CD8-positive, alpha-beta memory T cell (primary cell): ENCODE results near the gene KLHDC8B. TPM values are rescaled to one million over a fixed set of nuclear protein-coding genes. Genes with fewer than 3 reads are reported as not detected.

ENCODE experiments used
- CTCF ChIA-PET: fragments of 350-600 bp; sonication (Branson Sonifier 250); formaldehyde crosslinking; loops from one replicate; lab custom pipeline; 2021; ENCODE audit warnings: antibody characterized with exemption; lab: Charles Lee
- POLR2A ChIA-PET: fragments of 350-600 bp; sonication (Branson Sonifier 250); formaldehyde crosslinking; loops from one replicate; lab custom pipeline; 2021; ENCODE audit warnings: antibody characterized with exemption; lab: Charles Lee
- DNase-seq, 5 donors: peaks; one replicate each; pipeline versions ENCODE4 v3.0.0 to v3.0.0-alpha.2; 2020 to 2022; ENCODE audit warnings: mixed read lengths in 1 of 5
- H3K27ac ChIP-seq: one replicate; pipeline ENCODE4 v1.7.0; 2013; ENCODE audit warnings: low read depth, mild to moderate bottlenecking, low read length, moderate library complexity
- H3K27me3 ChIP-seq: 2 replicates; pipeline ENCODE4 v1.7.0; 2013; ENCODE audit warnings: low read length, mild to moderate bottlenecking; ENCODE audit not compliant: insufficient read depth, poor library complexity, severe bottlenecking
- H3K36me3 ChIP-seq: 2 replicates; pipeline ENCODE4 v1.7.0; 2013; ENCODE audit warnings: mild to moderate bottlenecking, low read length, moderate library complexity; ENCODE audit not compliant: insufficient read depth
- H3K4me1 ChIP-seq: 2 replicates; pipeline ENCODE4 v1.7.0; 2013; ENCODE audit warnings: mild to moderate bottlenecking, low read length, moderate library complexity; ENCODE audit not compliant: insufficient read depth
- H3K4me3 ChIP-seq: 2 replicates; pipeline ENCODE4 v1.7.0; 2013; ENCODE audit warnings: mild to moderate bottlenecking, low read length
- H3K9me3 ChIP-seq: 2 replicates; pipeline ENCODE4 v1.7.0; 2013; ENCODE audit warnings: mild to moderate bottlenecking, low read length
- H3K27ac Mint-ChIP-seq, 8 donors: one replicate each; pipeline ENCODE4 v1.8.0; 2020 to 2021; ENCODE audit warnings: mixed read lengths in 8 of 8, mild to moderate bottlenecking in 6 of 8, inconsistent platforms in 3 of 8, moderate library complexity in 3 of 8
- H3K27me3 Mint-ChIP-seq, 2 donors: one replicate each; pipeline ENCODE4 v1.8.0; 2020 to 2021; ENCODE audit warnings: mixed read lengths in 2 of 2, mild to moderate bottlenecking in 1 of 2, moderate library complexity in 1 of 2
- H3K36me3 Mint-ChIP-seq, 3 donors: one replicate each; pipeline ENCODE4 v1.8.0; 2020 to 2021; ENCODE audit warnings: mixed read lengths in 3 of 3, inconsistent platforms in 1 of 3, mild to moderate bottlenecking in 1 of 3
- H3K4me1 Mint-ChIP-seq, 3 donors: one replicate each; pipeline ENCODE4 v1.8.0; 2020 to 2021; ENCODE audit warnings: mixed read lengths in 3 of 3, inconsistent platforms in 1 of 3, mild to moderate bottlenecking in 1 of 3
- H3K4me3 Mint-ChIP-seq, 7 donors: one replicate each; pipeline ENCODE4 v1.8.0; 2020 to 2021; ENCODE audit warnings: mixed read lengths in 7 of 7, mild to moderate bottlenecking in 6 of 7, moderate library complexity in 4 of 7, inconsistent platforms in 2 of 7
- H3K9me3 Mint-ChIP-seq, 5 donors: one replicate each; pipeline ENCODE4 v1.8.0; 2020 to 2022; ENCODE audit warnings: mixed read lengths in 5 of 5, mild to moderate bottlenecking in 3 of 5, moderate library complexity in 2 of 5, inconsistent platforms in 1 of 5
- polyA plus RNA-seq: library from polyadenylated mRNA; unstranded; fragments of 300-500 nt; fragmentation: Illumina TruSeq; gene quantifications from one replicate; pipeline ENCODE4 v1.2.3, GENCODE V29; 2021
- total RNA-seq, 2 experiments: library from RNA; stranded (reverse); gene quantifications; one replicate each; pipeline ENCODE4 v1.2.3, GENCODE V29; 2021

KLHDC8B gene
- 1 to 10 TPM; 3.5 to 4.1 TPM for total RNA-seq
- polyA plus RNA-seq = 3.0 TPM

DNA sequence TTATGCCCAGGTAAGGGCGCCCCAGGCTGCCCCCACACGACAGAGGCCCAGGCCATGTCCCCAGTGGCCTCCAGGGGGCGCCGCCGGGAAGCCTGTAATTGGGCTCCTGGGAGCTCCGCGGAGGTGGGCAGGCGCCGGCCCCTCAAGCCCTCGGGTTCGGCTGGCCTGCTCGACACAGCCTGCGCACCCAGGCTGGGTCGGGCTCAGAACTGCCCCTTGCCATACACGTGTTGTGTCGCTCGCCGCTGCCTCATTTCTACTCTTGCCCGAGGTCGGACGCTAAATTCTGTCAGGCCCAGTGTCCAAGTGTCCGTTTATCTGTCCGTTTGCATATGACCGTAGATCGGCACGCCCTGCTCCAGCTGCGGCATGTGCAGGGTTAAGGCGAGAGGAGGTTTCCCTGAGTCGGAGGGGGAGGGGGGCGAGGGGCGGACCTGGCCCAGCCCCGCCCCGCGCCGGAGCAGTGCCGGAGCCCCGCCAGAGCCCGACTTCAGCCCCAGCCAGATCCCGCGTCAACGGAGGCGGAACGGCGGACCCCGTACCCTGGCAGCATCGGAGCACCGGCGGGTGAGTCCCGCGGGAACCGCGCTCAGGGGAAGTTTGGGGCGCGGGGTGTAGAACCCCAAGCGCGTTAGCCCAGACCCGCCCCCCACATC lies at the start of gene KLHDC8B:
KLHDC8B (plus strand) TSS at position 480 of the 656 bp plus-strand sequence. CDS start 1,172 bp downstream, outside the sequence.
- Histone ChIP-seq H3K27me3 (no peaks in the 10 kb centered on the region), H3K9me3 (no peaks in the 10 kb centered on the region), H3K4me1 (peaks cover 28% of the 10 kb centered on the region), H3K4me3 (peak within 1 kb of the TSS; percentile 68), H3K36me3 (no peaks in the 10 kb centered on the region), H3K27ac (peak within 1 kb of the TSS; percentile 58)
- peak within 1 kb of the TSS in 7 of 8 donors; percentile 3 to 92 (median 84) for H3K27ac Mint-ChIP-seq
- peaks cover 15 to 25% (median 15%) of the 10 kb centered on the region in 3 donors for H3K4me1 Mint-ChIP-seq
- peaks cover 0 to 3% (median 0%) of the 10 kb centered on the region in 3 donors for H3K36me3 Mint-ChIP-seq
- CTCF ChIA-PET = interaction anchor here (0.6 to 3.2 kb wide), 22 partner anchors 9 to 298 kb away, joined by 3 to 26 read pairs (median 3); partner anchors contain the start of genes NDUFAF3, USP19 and USP4
- H3K4me3 Mint-ChIP-seq = peak within 1 kb of the TSS; percentile 84 to 94 (median 87)
- H3K9me3 Mint-ChIP-seq = no peaks in the 10 kb centered on the region
- peaks cover 0 to 5% of the 10 kb centered on the region in 2 donors for H3K27me3 Mint-ChIP-seq
- peak; percentile 75 to 87 (median 79) for DNase-seq
- POLR2A ChIA-PET = interaction anchor here (1.0 to 2.9 kb wide), 5 partner anchors 77 to 278 kb away, joined by 3 to 11 read pairs (median 3); partner anchors contain the start of genes QRICH1 and USP4

DNA sequence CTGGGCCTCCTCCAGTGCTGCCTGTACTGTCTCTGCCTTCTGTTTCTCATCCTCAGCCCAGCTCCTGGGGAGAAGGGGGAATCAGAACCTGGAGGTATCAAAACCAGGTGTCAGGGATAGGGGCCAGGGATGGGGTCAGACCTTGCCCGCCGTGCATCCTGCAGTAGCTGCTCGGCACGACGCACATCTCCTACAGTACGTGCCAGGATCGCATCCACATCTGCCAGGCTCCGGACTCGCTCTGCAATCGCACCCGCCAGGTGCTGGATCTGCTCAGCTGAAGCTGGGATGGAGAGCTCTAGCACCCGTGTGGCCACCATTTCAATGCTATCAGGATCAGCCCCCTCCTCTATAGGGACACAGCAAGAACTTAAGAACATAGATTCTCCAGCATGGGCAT lies 49.4 kb upstream of the KLHDC8B start:
- Histone ChIP-seq H3K9me3 (no peaks in the 10 kb centered on the region), H3K27ac (no peak overlapping the region), H3K27me3 (no peaks in the 10 kb centered on the region), H3K4me3 (no peak overlapping the region), H3K36me3 (peaks cover 11% of the 10 kb centered on the region), H3K4me1 (peaks cover 21% of the 10 kb centered on the region)
- DNase-seq = no peak
- Mint-ChIP-seq H3K4me3 (peak overlapping the region; percentile 39 to 89 (median 85)), H3K9me3 (no peaks in the 10 kb centered on the region), H3K36me3 (peaks cover 0 to 21% (median 0%) of the 10 kb centered on the region in 3 donors), H3K4me1 (peaks cover 13 to 35% (median 17%) of the 10 kb centered on the region in 3 donors), H3K27ac (peak overlapping the region; percentile 58 to 94 (median 88)), H3K27me3 (no peaks in the 10 kb centered on the region)
- ChIA-PET CTCF (interaction anchor here (1.7 to 5.4 kb wide), 2 partner anchors 28 to 36 kb away, joined by 8 to 30 read pairs; partner anchors contain the start of gene QRICH1), POLR2A (interaction anchor here (0.6 to 2.7 kb wide), 3 partner anchors 28 to 349 kb away, joined by 4 to 45 read pairs (median 4); partner anchors contain the start of gene QRICH1)

DNA sequence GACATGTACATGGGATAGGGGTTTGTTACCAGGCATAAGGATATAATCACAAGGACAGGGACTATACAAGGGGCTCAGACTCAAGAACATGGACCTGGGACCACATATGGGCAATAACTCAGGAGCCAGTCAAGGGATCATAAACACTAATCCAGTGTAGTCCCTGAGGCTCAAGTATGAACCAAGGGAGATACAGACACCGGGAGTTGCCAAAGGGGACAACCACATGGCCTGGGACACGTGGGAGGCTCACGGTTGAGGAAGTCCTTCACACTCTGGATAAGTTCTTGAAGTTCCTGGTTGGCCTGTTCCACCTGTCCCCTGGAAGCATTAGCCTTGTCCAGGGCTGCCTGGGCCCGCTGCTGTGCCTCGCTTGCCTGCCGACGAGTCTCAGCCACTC lies 48.9 kb upstream of the KLHDC8B start:
- Histone ChIP-seq H3K9me3 (no peaks in the 10 kb centered on the region), H3K27ac (no peak overlapping the region), H3K4me3 (no peak overlapping the region), H3K27me3 (no peaks in the 10 kb centered on the region), H3K4me1 (peaks cover 21% of the 10 kb centered on the region), H3K36me3 (peaks cover 7% of the 10 kb centered on the region)
- CTCF ChIA-PET = interaction anchor here (5.4 kb wide), 1 partner anchor 29 kb away, joined by 30 read pairs; the partner anchor contains the start of gene QRICH1
- Mint-ChIP-seq H3K4me1 (peaks cover 13 to 33% (median 17%) of the 10 kb centered on the region in 3 donors), H3K9me3 (no peaks in the 10 kb centered on the region), H3K27me3 (no peaks in the 10 kb centered on the region), H3K4me3 (peak overlapping the region in 4 of 7 donors; percentile 13 to 88 (median 70)), H3K36me3 (peaks cover 0 to 17% (median 0%) of the 10 kb centered on the region in 3 donors), H3K27ac (peak overlapping the region; percentile 58 to 94 (median 88))
- POLR2A ChIA-PET = no interaction called here
- DNase-seq = no peak

DNA sequence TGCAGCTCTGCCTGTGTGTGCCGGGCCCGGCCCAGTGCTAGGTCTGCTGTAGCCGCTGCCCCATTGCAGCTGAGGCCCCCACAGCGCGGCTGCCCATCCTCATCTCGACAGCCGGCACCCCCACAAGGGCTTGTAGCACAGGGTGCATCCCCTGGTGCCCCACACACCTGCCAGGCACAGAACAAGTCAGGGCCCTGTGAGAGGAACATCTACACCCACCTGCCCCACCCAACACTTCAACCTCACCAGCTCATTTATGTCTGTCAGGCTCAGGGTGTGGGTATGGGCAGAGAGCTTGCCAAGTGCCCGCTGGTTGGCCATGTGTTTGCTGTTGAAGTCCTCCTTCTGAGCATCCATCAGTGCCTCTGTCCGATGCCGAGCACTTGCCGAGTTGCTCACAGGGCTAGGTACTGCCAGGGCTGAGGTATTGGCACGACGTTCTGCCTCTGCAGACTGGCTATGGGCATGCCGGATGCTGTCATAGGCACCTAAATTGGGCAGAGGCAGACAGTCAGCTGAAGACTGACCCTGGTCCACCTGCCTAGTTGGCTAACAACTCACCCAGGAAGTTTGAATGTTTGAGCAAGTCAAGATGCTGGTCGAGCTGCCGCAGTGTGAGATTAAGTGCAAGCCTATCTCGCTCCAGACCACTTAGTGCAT lies 48.4 kb upstream of the KLHDC8B start:
- Histone ChIP-seq H3K27ac (no peak overlapping the region), H3K4me1 (peaks cover 21% of the 10 kb centered on the region), H3K27me3 (no peaks in the 10 kb centered on the region), H3K4me3 (no peak overlapping the region), H3K9me3 (no peaks in the 10 kb centered on the region), H3K36me3 (peaks cover 1% of the 10 kb centered on the region)
- POLR2A ChIA-PET = interaction anchor here (1.2 kb wide), 1 partner anchor 29 kb away, joined by 4 read pairs; the partner anchor contains the start of gene QRICH1
- H3K27ac Mint-ChIP-seq = peak overlapping the region in 3 of 8 donors; percentile 57 to 88 (median 77)
- no peak for DNase-seq
- H3K36me3 Mint-ChIP-seq = peaks cover 0 to 12% (median 0%) of the 10 kb centered on the region in 3 donors
- no peaks in the 10 kb centered on the region for H3K27me3 Mint-ChIP-seq
- no peak overlapping the region for H3K4me3 Mint-ChIP-seq
- CTCF ChIA-PET = interaction anchor here (5.4 kb wide), 1 partner anchor 29 kb away, joined by 30 read pairs; the partner anchor contains the start of gene QRICH1
- peaks cover 13 to 28% (median 14%) of the 10 kb centered on the region in 3 donors for H3K4me1 Mint-ChIP-seq
- no peaks in the 10 kb centered on the region for H3K9me3 Mint-ChIP-seq

DNA sequence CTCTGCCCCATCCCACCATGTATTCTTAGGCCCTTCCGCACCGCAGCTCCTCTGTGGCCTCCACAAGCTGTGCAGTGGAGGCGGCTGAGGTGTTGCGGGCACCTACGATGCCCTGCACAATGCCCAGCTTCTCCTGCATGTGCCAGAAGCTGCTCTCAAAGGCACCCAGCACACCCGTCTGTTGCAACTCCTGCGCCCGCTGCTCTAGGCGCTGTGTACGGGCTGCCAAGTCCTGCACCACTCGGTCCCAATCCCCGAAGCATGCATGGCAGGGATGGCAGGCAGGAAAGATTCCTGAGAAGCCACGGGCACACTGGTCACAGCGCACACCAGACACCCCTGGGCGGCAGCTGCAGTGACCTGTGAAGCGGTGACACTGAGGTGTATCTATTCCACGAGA lies 47.7 kb upstream of the KLHDC8B start:
- Mint-ChIP-seq H3K9me3 (no peaks in the 10 kb centered on the region), H3K27ac (peak overlapping the region in 2 of 8 donors; percentile 77 to 88), H3K4me3 (no peak overlapping the region), H3K36me3 (peaks cover 0 to 10% (median 0%) of the 10 kb centered on the region in 3 donors), H3K27me3 (no peaks in the 10 kb centered on the region), H3K4me1 (peaks cover 12 to 27% (median 14%) of the 10 kb centered on the region in 3 donors)
- H3K27ac ChIP-seq = no peak overlapping the region
- POLR2A ChIA-PET = interaction anchor here (1.2 kb wide), 1 partner anchor 30 kb away, joined by 4 read pairs; the partner anchor contains the start of gene QRICH1
- no peak overlapping the region for H3K4me3 ChIP-seq
- CTCF ChIA-PET = interaction anchor here (5.4 kb wide), 1 partner anchor 30 kb away, joined by 30 read pairs; the partner anchor contains the start of gene QRICH1
- no peaks in the 10 kb centered on the region for H3K27me3 ChIP-seq
- H3K4me1 ChIP-seq = peaks cover 21% of the 10 kb centered on the region
- DNase-seq = no peak
- no peaks in the 10 kb centered on the region for H3K36me3 ChIP-seq
- H3K9me3 ChIP-seq = no peaks in the 10 kb centered on the region

DNA sequence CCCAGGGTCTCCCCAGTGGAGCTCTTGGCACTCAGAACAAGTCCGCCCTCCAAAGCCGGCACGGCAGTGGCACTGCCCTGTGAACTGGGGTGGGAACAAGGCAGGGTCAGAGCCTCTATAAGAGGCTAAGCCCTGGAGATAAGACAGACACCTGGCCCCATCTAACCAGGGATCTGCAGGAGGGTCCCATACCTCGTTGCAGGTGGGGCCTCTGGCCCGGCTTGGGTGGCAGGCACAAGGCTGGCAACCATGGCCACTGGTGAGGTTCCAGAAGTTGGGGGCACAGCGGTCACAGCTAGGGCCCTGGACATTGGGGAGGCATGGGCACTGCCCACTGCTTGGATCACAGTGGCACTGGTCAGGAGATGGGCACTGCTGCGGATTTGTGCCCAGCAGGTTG lies 47.2 kb upstream of the KLHDC8B start:
- Mint-ChIP-seq H3K4me3 (no peak overlapping the region), H3K9me3 (no peaks in the 10 kb centered on the region), H3K36me3 (peaks cover 0 to 5% (median 0%) of the 10 kb centered on the region in 3 donors), H3K27ac (peak overlapping the region in 2 of 8 donors; percentile 21 to 88), H3K4me1 (peaks cover 7 to 21% (median 11%) of the 10 kb centered on the region in 3 donors), H3K27me3 (no peaks in the 10 kb centered on the region)
- ChIA-PET POLR2A (interaction anchor here (1.2 kb wide), 1 partner anchor 31 kb away, joined by 4 read pairs; the partner anchor contains the start of gene QRICH1), CTCF (no interaction called here)
- no peak overlapping the region for H3K27ac ChIP-seq
- H3K27me3 ChIP-seq = no peaks in the 10 kb centered on the region
- H3K4me1 ChIP-seq = peaks cover 18% of the 10 kb centered on the region
- no peaks in the 10 kb centered on the region for H3K9me3 ChIP-seq
- DNase-seq = no peak
- H3K36me3 ChIP-seq = no peaks in the 10 kb centered on the region
- H3K4me3 ChIP-seq = no peak overlapping the region

DNA sequence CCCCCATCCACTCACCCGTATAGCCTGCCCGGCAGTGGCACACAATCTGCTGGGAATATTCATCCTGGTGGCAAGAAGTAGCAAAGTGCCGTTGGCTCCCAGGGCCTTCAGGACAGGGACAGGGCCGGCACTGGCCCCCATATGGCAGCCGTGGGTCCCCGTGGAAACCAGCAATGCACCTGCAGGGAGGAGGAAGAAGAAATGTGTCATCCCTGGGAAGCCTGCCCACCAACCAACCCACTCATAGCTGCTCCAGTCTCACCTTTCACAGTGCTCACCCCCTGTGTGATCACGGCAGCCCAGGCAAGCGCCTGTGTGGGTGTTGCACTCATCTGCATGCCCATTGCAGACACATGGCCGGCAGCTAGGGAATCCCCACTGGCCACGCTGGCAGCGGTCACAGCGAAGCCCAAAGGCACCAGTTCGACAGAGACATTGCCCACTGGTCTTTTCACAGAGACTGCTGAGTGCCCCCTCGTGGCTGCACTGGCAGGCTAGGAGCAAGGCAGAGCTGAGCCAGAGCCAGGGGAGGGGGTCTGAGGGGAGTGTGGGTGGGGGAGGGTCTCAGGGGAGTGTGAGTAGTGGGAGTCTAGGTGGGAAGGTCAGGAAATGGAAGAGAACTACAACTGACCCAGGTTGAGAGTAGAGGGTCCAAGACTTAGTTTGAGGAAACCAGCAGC lies 46.3 kb upstream of the KLHDC8B start:
- Histone ChIP-seq H3K27ac (no peak overlapping the region), H3K4me3 (no peak overlapping the region), H3K4me1 (peaks cover 9% of the 10 kb centered on the region), H3K36me3 (no peaks in the 10 kb centered on the region), H3K27me3 (no peaks in the 10 kb centered on the region), H3K9me3 (no peaks in the 10 kb centered on the region)
- Mint-ChIP-seq H3K27me3 (peaks cover 1% of the 10 kb centered on the region in 2 donors), H3K9me3 (no peaks in the 10 kb centered on the region), H3K4me3 (no peak overlapping the region), H3K27ac (peak overlapping the region in 1 of 8 donors; percentile 63), H3K4me1 (peaks cover 0 to 12% (median 4%) of the 10 kb centered on the region in 3 donors), H3K36me3 (peaks cover 0 to under 1% (median 0%) of the 10 kb centered on the region in 3 donors)
- ChIA-PET CTCF (no interaction called here), POLR2A (no interaction called here)
- DNase-seq = no peak
